Sciatic nerve (tissue), 2 donors: ENCODE measurements around the gene C2. TPM values are rescaled to one million over a fixed set of nuclear protein-coding genes. Genes with fewer than 3 reads are reported as not detected.

Experiments
- ATAC-seq: fragments of 200-7000 bp; cut with Tn5 transposase; one replicate; pipeline ENCODE4 v1.9.1; 2020; ENCODE audit warnings: mild to moderate bottlenecking, moderate library complexity
- DNase-seq: peaks from one replicate; pipeline ENCODE4 v3.0.0-alpha.2; 2020; ENCODE audit warnings: low spot score
- intact Hi-C: fragments of 100-400 bp; cut with DNase I; formaldehyde crosslinking; loops from one replicate; pipeline ENCODE4 v1.14.2; 2022
- total RNA-seq: library from RNA; stranded (reverse); fragmentation: NEBNext Ultra II Directional; extraction: Animal tissue kit (Norgen Biotek cat#: 25700); gene quantifications from one replicate; pipeline ENCODE4 v1.2.1, GENCODE V29; 2021
- donor health status: DM: no; HTN: no; CAD: no.
- donor health status: DM: no; HTN: no; CAD: no.

C2 gene
- total RNA-seq, 1 donor from 2014 or later = 25.0 TPM

DNA sequence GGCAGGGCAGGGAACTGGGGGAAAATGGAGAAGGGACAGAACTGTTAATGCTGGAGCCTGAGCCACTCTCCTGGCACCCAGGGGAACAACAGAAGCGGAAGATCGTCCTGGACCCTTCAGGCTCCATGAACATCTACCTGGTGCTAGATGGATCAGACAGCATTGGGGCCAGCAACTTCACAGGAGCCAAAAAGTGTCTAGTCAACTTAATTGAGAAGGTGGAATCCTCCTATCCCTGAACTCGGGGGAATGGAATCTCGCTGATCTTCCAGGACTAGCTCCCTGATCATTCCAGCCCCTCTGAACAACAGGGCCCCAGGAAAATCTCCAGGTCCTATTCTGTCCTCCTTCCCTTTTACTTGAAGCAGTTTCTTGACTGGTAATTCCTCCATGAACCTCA, 20.3 kb downstream of the C2 start:
- intact Hi-C loops = no loop called here
- DNase-seq (no peak), ATAC-seq (no peak)

DNA sequence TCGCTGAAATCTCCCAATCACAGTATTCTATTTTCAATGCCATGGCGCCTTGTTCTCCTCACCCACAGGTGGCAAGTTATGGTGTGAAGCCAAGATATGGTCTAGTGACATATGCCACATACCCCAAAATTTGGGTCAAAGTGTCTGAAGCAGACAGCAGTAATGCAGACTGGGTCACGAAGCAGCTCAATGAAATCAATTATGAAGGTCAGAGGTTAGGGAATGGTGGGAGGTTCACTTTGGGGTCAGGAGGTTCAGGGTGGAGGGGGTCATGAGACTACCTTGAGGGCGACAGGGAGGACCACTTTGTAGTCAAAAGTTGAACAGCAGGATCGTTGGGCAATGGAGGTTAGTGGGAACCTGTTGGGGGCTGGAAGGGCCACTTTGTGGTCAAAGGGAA, 20.8 kb downstream of the C2 start:
- no peak for ATAC-seq
- intact Hi-C loops = no loop called here

DNA sequence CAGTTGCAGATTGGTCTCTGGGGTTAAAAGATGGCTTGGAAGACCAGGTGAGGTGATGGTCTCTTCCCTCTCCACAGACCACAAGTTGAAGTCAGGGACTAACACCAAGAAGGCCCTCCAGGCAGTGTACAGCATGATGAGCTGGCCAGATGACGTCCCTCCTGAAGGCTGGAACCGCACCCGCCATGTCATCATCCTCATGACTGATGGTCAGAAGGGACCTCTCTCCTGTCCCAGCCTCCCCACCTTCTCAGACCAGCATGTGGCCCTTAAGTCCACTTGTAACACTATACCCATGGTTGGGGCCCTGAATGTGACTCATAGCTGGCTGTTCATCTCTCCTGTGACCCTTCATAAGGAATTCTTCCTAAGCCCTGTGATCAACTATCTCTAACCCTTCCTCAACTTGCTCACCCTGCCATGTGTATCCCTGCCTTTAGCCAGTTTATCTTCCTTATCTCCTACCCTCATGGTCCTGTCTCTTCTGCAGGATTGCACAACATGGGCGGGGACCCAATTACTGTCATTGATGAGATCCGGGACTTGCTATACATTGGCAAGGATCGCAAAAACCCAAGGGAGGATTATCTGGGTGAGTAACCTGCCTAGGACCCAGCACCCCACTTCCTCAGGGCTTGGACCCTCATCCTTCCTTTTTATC, 21.4 kb downstream of the C2 start:
- DNase-seq = no peak
- no peak for ATAC-seq
- intact Hi-C loops = no loop called here

More for the DNA sequence above, 20.8 kb downstream of the C2 start:
- no peak for DNase-seq

DNA sequence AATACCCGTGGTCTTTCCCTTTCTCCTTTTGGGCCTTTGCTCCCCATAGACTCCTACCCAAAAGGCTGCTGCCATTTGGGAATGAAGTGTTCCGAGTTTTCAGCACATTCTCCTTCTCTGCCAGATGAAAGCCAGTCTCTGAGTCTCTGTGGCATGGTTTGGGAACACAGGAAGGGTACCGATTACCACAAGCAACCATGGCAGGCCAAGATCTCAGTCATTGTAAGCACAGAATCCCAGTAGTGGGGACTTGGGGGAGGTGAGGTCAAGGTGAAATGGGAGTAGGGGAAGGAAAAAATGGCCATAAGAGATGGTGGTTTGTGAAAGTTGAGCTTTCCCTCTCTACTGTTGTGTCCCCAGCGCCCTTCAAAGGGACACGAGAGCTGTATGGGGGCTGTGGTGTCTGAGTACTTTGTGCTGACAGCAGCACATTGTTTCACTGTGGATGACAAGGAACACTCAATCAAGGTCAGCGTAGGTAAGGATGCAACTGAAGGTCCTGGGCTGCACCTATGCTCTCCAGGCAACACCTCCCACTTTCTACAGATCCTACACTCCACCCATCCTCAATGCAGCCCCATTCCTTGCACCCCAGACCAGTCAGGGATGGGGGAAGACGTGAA, 22.5 kb downstream of the C2 start:
- intact Hi-C loops = loop anchor here (5.0 kb wide), 1 partner anchor 48 kb away; the partner anchor contains the start of gene ZBTB12
- ATAC-seq (no peak), DNase-seq (no peak)

DNA sequence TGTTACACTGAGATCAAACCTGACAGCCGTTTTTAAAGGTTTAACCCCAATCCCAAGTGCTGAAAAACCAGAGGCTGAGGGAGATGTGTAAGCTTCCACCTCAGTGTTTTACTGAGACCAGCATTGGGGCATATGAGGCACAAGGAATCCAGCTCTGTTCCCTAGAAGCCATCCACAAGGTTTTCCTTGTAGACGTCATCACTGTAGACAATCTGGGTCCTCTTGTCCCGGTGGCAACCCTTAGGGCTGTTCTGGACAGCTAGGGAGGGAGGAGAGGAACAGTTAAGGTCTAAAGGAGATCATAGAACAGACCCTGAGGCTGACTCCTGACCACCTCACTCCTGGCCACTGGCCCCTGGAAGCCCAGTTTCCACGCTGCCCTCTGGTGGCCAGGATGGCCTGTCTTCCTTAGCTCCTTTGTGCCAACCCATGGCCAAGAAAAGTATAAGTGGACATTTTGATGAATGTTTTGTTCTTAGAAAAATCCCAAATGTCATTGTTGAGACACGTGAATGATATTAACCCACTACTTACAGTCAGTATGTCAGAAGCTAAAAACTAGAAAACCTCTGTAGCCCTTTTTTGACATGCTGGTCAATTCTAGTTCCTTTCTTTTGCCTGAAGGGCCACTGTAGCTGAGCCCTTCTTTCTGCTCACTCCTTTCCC, 24.8 kb downstream of the C2 start:
- ATAC-seq = peak; percentile 78
- intact Hi-C loops = loop anchor here (5.0 kb wide), 1 partner anchor 50 kb away; the partner anchor contains the start of gene ZBTB12
- DNase-seq = peak; percentile 78

DNA sequence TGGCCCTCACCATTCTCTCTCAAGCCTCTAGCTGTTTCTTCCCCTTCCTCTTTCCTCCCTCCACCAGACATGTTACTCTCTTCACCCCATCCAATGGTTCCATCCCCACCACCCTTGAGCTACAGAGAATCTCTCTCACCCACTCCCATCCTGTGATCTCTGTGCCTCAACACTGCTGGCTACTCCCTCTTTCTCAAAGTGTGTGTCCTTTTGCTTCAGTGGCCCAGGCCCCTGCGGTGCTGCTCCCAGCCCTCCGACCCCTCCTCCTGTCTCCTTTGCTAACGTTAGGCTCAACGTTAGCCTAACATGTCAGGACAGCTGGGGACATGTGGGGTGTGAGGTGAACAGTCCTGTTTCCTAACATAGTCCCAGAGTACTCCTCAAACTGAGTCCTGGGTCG, 25.4 kb downstream of the C2 start:
- intact Hi-C loops = loop anchor here (5.0 kb wide), 1 partner anchor 51 kb away; the partner anchor contains the start of gene ZBTB12
- no peak for DNase-seq
- no peak for ATAC-seq

DNA sequence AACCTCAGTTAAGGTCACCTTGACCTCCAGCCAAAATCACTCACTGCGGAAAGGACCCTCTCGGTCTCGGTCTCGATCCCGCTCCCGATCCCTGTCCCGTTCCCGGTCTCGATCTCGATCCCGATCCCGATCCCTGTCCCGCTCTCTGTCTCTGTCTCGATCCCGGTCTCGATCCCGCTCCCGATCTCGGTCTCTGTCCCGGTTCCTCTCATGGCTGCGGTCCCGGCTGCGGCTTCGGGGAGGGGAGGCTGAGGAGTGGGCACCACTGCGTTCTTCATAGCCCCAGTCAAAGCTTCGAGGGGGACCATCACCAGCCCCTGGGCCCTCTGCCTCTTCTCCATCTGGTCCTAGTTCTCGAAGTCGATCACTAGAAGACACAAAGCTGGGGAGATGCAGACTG, 27.0 kb downstream of the C2 start:
- DNase-seq = no peak
- intact Hi-C loops = loop anchor here (5.0 kb wide), 1 partner anchor 52 kb away; the partner anchor contains the start of gene ZBTB12
- no peak for ATAC-seq

DNA sequence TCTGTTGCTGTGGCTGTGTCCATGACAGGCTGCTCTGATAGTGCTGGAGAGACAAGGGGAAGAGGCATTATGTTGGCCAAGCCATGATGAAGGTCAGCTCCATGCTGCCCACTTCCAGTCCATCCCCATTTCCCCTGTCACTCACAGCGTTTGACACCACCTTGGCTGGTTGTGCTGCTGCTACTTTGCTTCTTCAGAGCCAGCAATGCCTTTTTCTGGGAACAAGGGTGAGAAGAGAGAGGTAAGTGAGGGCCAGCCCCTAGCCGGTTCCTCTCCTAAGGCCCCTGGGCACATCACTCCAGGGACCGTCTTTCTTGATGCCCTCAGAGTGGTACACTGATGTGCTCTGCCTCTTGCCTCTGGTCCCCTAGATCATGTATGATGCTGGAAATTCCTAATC, 29.3 kb downstream of the C2 start:
- intact Hi-C loops = no loop called here
- ATAC-seq (no peak), DNase-seq (no peak)

DNA sequence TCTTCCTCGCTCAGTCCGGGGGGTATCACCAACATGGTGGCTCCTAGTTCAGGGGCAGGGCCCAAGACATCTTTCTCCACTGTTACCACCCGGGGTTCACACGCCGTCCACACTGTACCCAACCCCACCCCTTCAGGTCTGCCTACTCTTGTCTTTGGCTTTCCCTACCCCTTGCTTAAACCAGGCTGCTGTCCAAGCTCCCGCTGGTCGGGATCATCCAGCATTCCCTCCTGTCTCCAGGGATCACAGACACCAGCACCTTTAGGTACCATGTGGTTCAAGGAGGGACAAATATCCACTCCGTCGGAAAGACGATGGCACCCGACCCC, 30.9 kb downstream of the C2 start:
- intact Hi-C loops = no loop called here
- ATAC-seq (peak; percentile 11), DNase-seq (no peak)

DNA sequence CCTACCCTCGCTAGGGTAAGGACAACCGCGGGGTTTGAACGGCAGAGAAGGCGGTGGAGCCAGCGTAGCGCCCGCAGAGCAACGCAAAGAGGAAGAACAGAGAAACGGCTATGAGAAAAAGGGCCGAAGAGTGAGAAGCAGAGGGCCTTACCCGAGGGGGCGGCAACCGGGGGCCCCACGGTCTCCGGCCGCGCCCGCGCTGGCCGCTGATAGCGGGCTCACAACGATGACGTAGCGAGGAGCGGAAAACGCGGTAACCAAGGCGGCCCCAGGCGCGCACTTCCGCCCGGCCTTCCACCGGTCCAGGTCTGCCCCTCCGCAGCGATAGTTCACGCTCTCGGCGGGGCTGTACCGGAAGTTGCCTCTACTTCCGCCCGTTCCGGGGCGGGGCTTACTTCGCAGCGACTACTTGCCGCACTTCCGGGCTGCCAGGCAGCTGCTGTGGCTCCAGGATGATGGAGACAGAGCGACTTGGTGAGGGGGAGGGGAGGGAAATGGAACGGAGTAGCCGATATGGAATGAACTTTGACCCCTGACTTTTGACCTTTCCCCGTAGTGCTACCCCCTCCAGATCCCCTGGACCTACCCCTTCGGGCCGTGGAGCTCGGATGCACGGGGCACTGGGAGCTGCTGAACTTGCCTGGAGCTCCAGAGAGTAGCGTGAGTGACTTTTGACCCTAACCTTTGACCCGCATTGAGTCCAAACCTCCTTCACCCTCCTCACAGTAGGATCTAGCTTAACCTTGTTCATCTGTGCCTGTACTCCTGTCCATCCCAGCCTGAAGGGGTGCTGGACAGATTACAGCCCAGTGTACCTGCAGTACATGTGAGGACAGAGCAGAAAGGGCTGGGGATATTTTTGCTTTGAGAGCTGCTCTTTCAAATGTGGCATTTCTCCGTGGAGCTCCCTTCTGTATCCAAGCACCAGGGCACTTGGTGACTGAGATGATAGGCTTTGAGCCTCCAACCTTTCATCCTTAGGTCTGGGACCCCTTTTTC, 31.5 kb downstream of the C2 start, which contains the start of the genes NELFE and SKIC2:
Gene NELFE (minus strand): TSS at position 231 of the 999 bp plus-strand sequence. CDS start 525 bp downstream, outside the sequence.
Gene SKIC2 (plus strand): TSS at position 435 of the 999 bp plus-strand sequence. CDS start 18 bp downstream, at position 453.
- ATAC-seq = peak; percentile 99
- peak; percentile 99 for DNase-seq
- intact Hi-C loops = no loop called here

DNA sequence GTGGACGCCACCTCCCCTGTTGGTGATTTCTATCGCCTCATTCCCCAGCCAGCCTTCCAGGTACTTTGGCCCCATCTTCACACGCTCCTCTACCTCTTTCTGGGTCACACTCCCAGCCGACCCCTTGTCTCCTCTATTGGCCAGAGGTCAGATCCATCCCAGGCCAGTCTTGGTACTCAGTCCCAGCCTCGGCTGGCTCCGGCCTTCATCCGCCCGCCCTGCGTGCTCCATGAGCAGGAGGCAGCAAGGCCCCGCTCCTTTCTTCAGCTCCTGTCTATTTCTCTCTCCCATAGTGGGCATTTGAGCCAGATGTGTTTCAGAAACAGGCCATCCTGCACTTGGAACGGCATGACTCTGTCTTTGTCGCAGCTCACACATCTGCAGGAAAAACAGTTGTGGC, 34.1 kb downstream of the C2 start:
- no peak for DNase-seq
- no peak for ATAC-seq
- intact Hi-C loops = no loop called here

DNA sequence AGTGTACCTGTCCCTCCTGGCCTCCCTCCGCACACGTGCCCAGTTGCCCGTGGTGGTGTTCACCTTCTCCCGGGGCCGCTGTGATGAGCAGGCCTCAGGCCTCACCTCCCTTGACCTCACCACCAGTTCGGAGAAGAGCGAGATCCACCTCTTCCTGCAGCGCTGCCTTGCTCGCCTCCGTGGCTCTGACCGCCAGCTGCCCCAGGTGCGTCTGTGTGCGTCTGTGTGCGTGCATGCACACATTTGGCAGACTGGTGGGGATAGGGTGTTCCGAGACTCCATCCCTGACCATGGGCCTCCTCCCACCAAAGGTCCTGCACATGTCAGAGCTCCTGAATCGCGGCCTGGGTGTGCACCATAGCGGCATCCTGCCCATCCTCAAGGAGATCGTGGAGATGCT, 36.4 kb downstream of the C2 start:
- ATAC-seq = no peak
- intact Hi-C loops = no loop called here
- no peak for DNase-seq

DNA sequence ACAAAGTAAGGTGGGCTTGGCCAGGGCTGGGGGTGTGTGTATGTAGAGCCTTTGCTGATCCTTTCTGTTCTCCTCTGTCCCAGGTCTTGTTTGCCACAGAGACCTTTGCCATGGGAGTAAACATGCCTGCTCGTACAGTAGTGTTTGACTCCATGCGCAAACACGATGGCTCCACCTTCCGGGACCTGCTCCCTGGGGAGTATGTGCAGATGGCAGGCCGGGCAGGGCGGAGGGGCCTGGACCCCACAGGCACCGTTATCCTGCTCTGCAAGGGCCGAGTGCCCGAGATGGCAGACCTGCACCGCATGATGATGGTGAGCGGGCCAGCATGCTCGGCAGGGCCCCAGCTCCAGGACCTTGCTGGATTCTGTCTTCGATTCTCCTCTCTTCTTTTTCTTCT, 38.2 kb downstream of the C2 start:
- DNase-seq = peak; percentile 51
- ATAC-seq = no peak
- intact Hi-C loops = no loop called here

DNA sequence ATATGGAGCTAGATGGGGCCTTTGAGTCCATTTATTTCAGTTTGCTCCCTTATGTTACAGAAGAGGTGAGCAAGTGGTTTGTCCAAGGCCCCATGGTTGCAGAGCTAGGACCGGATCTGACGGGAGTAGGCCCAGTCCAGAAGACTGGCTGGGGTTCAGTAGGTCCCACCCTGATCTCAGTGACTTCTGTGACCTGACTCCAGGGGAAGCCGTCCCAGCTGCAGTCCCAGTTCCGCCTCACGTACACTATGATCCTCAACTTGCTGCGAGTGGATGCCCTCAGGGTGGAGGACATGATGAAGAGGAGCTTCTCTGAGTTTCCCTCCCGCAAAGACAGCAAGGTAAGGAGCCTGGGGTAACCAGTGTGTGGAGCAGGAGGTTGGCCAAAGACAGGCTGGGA, 39.0 kb downstream of the C2 start:
- no peak for ATAC-seq
- intact Hi-C loops = no loop called here
- peak; percentile 42 for DNase-seq

DNA sequence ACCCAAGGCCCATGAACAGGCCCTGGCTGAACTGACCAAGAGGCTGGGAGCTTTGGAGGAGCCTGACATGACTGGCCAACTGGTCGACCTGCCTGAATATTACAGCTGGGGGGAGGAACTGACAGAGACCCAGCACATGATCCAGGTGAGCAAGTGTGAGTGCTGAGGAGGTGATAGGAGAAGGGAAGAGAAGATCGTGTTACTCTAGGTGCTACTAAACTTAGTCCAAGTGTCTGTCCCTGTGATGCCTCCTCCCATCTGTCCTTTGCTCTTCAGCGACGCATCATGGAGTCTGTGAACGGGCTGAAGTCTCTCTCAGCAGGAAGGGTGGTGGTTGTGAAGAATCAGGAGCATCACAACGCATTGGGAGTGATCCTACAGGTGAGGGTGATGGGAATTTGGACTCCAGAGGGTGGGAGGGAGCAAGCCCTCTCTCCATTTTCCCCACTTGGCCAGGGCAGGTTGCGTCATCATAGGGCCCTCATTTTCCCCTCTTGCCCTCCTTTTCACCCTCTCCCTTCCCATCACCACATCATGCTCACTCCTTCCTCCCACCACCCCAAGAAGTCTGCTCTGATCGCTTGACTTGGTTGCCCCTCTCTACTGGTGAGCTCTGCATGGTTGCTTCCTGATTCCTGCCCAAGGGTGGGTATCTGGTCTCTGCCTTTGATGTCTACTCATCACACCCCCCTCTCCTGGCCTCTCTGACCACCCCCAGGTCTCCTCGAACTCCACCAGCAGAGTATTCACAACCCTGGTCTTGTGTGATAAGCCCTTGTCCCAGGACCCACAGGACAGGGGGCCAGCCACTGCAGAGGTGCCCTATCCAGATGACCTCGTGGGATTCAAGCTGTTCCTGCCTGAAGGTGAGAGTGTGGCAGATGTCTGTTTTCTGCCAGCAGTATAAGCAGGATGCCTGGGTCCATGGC, 39.7 kb downstream of the C2 start:
- ATAC-seq (no peak), DNase-seq (peak; percentile 31)
- intact Hi-C loops = no loop called here

DNA sequence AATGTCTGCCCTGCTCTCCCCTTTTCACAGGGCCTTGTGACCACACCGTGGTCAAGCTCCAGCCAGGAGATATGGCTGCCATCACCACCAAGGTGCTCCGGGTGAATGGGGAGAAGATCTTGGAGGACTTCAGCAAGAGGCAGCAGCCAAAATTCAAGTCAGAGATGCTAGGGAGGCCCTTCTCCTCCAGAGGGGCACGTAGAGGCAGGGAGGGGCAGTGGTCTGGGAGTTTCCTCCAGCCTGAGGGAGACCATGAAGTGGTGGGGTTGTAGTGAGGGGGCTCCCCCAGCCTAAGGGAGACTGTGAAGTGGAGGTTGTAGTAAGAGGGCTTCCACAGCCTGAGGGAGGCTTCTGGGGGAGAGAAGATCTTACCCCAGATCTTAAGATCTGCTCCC, 40.4 kb downstream of the C2 start:
- intact Hi-C loops = no loop called here
- ATAC-seq (no peak), DNase-seq (peak; percentile 33)

DNA sequence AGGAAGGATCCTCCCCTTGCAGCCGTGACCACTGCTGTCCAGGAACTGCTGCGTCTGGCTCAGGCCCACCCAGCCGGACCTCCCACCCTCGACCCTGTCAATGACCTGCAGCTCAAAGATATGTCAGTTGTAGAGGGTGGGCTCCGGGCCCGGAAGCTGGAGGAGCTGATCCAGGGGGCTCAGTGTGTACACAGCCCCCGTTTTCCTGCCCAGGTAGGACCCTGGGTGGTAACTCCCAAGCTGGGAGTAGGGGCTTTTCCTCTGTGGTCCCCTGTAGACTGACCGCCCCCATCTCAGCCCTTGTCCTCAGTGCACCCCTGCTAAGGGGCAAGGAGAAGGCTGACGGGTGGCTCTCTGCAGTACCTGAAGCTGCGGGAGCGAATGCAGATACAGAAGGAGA, 40.8 kb downstream of the C2 start:
- intact Hi-C loops = no loop called here
- peak; percentile 60 for DNase-seq
- no peak for ATAC-seq
